ENCODE results near the gene RHBDD1.

The RHBDD1 gene

DNA sequence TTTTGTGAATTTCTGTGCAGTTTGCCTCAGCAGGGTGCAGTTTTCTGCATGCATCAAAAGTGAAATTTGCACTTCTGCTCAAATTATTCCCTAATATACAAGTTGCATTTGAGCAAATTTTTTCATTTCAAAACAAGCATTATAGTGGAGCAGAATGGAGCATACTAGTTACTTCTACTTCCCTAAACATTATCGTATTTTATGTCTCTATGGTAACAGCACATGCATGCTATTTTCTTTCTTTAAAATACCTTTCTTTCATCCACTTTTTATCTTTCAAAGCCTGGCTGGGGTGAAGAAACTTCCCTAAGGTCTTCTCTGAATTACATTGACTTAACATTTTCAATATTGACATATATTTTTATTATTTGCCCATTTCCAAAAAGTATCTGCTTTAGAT lies 11.2 kb downstream of the RHBDD1 start:
- Histone ChIP-seq H3K4me1 (ENCODE audit: control insufficient read depth in 1 of 2, insufficient read depth in 2 of 2, low read length in 2 of 2) (peaks cover 4 to 5% of the 10 kb centered on the region in 2 experiments), H2AFZ (ENCODE audit: insufficient read depth, low read length, poor library complexity) (no peak overlapping the region), H3K79me2 (ENCODE audit: control insufficient read depth, insufficient read depth, low read length, poor library complexity) (no peaks in the 10 kb centered on the region), H3K36me3 (ENCODE audit: control insufficient read depth in 1 of 2, insufficient read depth in 2 of 2, low read length in 2 of 2) (no peaks in the 10 kb centered on the region), H2AK5ac (ENCODE audit: low read length) (no peak overlapping the region), H3K9ac (ENCODE audit: low read length) (no peak overlapping the region), H3K18ac (ENCODE audit: low read length) (no peak overlapping the region), H3K27me3 (ENCODE audit: insufficient read depth, low read length) (no peaks in the 10 kb centered on the region), H3K4me2 (ENCODE audit: low read length) (no peak overlapping the region), H2BK5ac (ENCODE audit: low read depth, low read length, poor library complexity) (no peak overlapping the region), H3K79me1 (ENCODE audit: low read length) (no peaks in the 10 kb centered on the region), H4K12ac (ENCODE audit: low read depth, low read length) (no peak overlapping the region), H3K14ac (ENCODE audit: low read length) (no peak overlapping the region), H2BK120ac (ENCODE audit: insufficient read depth, low read length, poor library complexity) (no peak overlapping the region), H4K91ac (ENCODE audit: low read depth, low read length) (no peak overlapping the region), H3K4ac (ENCODE audit: low read depth, low read length) (no peak overlapping the region), H3K23ac (ENCODE audit: low read length) (no peak overlapping the region), H2BK12ac (ENCODE audit: low read length) (no peak overlapping the region), H3K9me3 (ENCODE audit: insufficient read depth, low read depth, low read length) (no peaks in the 10 kb centered on the region), H3K4me3 (ENCODE audit: low read depth, low read length) (no peak overlapping the region), H4K8ac (ENCODE audit: low read depth, low read length) (no peak overlapping the region), H3K27ac (ENCODE audit: low read depth, low read length) (no peak overlapping the region)
- WGBS (ENCODE audit: extremely low coverage, insufficient coverage, insufficient read length) = no CpG with 5 or more reads among the region's 1 CpG
- DNase-seq = no peak

DNA sequence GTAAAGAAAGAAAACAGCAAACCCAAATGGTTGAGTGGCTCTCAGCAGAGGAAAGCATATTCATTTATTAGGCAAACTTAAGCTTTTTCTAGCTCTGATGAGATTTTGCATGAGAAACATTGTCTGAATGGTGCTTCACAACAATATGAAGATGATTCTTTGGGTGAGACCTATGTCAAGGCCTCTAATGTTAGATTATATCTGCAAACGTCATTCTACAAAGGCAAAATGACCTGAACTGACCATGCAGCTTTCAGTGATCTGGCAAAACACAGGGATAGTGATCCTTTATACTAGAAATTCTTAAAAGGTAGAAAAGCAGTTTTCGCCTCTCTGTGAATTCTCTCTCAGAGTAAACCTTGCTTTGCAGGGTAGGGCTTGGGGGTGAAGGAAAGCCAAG lies 11.7 kb downstream of the RHBDD1 start:
- Histone ChIP-seq H3K27ac (ENCODE audit: low read depth, low read length) (no peak overlapping the region), H3K27me3 (ENCODE audit: insufficient read depth, low read length) (no peaks in the 10 kb centered on the region), H3K14ac (ENCODE audit: low read length) (no peak overlapping the region), H2BK12ac (ENCODE audit: low read length) (no peak overlapping the region), H3K79me2 (ENCODE audit: control insufficient read depth, insufficient read depth, low read length, poor library complexity) (no peaks in the 10 kb centered on the region), H2AFZ (ENCODE audit: insufficient read depth, low read length, poor library complexity) (no peak overlapping the region), H3K23ac (ENCODE audit: low read length) (no peak overlapping the region), H2BK5ac (ENCODE audit: low read depth, low read length, poor library complexity) (no peak overlapping the region), H3K4me1 (ENCODE audit: control insufficient read depth in 1 of 2, insufficient read depth in 2 of 2, low read length in 2 of 2) (peaks cover 4 to 5% of the 10 kb centered on the region in 2 experiments), H3K9ac (ENCODE audit: low read length) (no peak overlapping the region), H3K36me3 (ENCODE audit: control insufficient read depth in 1 of 2, insufficient read depth in 2 of 2, low read length in 2 of 2) (no peaks in the 10 kb centered on the region), H4K12ac (ENCODE audit: low read depth, low read length) (no peak overlapping the region), H4K8ac (ENCODE audit: low read depth, low read length) (no peak overlapping the region), H3K9me3 (ENCODE audit: insufficient read depth, low read depth, low read length) (no peaks in the 10 kb centered on the region), H4K91ac (ENCODE audit: low read depth, low read length) (no peak overlapping the region), H3K4me3 (ENCODE audit: low read depth, low read length) (no peak overlapping the region), H3K4me2 (ENCODE audit: low read length) (no peak overlapping the region), H2AK5ac (ENCODE audit: low read length) (no peak overlapping the region), H3K79me1 (ENCODE audit: low read length) (no peaks in the 10 kb centered on the region), H3K4ac (ENCODE audit: low read depth, low read length) (no peak overlapping the region), H3K18ac (ENCODE audit: low read length) (no peak overlapping the region), H2BK120ac (ENCODE audit: insufficient read depth, low read length, poor library complexity) (no peak overlapping the region)
- no CpG with 5 or more reads among the region's 2 CpGs for WGBS (ENCODE audit: extremely low coverage, insufficient coverage, insufficient read length)
- no peak for DNase-seq

DNA sequence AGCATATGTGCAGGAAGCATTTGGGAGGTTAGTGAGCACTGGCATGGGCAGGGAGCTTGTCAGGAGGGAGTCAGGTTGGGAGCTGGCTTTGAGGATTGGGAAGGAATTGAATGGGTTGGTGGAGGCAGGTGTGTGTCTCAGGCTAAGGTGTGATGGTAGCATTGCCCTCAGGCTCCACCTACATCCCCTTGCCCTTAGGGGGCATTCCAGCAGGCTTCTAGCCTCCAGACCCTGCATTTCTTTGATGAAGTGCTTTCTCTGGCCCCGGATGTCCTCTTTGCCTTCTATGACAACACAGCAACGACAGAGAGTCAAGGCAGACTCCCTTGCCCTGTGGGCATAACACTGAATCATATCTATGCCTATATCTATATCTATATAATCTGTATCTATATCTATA lies 13.5 kb downstream of the RHBDD1 start:
- no CpG with 5 or more reads among the region's 2 CpGs for WGBS (ENCODE audit: extremely low coverage, insufficient coverage, insufficient read length)
- Histone ChIP-seq H3K4me3 (ENCODE audit: low read depth, low read length) (no peak overlapping the region), H3K79me2 (ENCODE audit: control insufficient read depth, insufficient read depth, low read length, poor library complexity) (no peaks in the 10 kb centered on the region), H3K23ac (ENCODE audit: low read length) (no peak overlapping the region), H3K36me3 (ENCODE audit: control insufficient read depth in 1 of 2, insufficient read depth in 2 of 2, low read length in 2 of 2) (no peaks in the 10 kb centered on the region), H3K4me1 (ENCODE audit: control insufficient read depth in 1 of 2, insufficient read depth in 2 of 2, low read length in 2 of 2) (peaks cover 4 to 5% of the 10 kb centered on the region in 2 experiments), H4K12ac (ENCODE audit: low read depth, low read length) (no peak overlapping the region), H2AFZ (ENCODE audit: insufficient read depth, low read length, poor library complexity) (no peak overlapping the region), H3K9me3 (ENCODE audit: insufficient read depth, low read depth, low read length) (no peaks in the 10 kb centered on the region), H2AK5ac (ENCODE audit: low read length) (no peak overlapping the region), H3K14ac (ENCODE audit: low read length) (no peak overlapping the region), H2BK12ac (ENCODE audit: low read length) (no peak overlapping the region), H4K8ac (ENCODE audit: low read depth, low read length) (no peak overlapping the region), H3K18ac (ENCODE audit: low read length) (peak overlapping the region; percentile 0), H2BK5ac (ENCODE audit: low read depth, low read length, poor library complexity) (no peak overlapping the region), H3K27ac (ENCODE audit: low read depth, low read length) (no peak overlapping the region), H3K9ac (ENCODE audit: low read length) (no peak overlapping the region), H2BK120ac (ENCODE audit: insufficient read depth, low read length, poor library complexity) (no peak overlapping the region), H4K91ac (ENCODE audit: low read depth, low read length) (no peak overlapping the region), H3K79me1 (ENCODE audit: low read length) (no peaks in the 10 kb centered on the region), H3K4me2 (ENCODE audit: low read length) (no peak overlapping the region), H3K4ac (ENCODE audit: low read depth, low read length) (no peak overlapping the region), H3K27me3 (ENCODE audit: insufficient read depth, low read length) (no peaks in the 10 kb centered on the region)
- DNase-seq = peak; percentile 35 to 71

DNA sequence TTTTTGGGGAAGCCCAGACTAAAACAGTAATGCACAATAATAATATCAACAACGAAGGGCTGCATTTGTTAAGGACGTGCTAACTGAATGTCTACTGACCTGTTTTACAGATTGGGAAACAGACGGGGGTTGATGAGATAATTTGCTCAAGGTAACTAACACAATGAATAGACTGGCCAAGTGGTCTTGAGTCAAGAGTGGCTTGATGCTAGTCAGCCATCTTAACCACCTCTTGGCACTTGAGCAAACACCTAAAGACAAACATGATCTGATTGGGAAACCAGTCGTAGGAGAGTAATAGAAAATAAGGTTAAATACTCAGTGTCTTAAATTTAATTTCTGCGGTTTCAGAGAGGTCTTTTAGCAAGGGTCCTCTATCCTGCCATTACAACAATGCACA lies 14.2 kb downstream of the RHBDD1 start:
- Histone ChIP-seq H3K4ac (ENCODE audit: low read depth, low read length) (no peak overlapping the region), H3K27me3 (ENCODE audit: insufficient read depth, low read length) (no peaks in the 10 kb centered on the region), H4K12ac (ENCODE audit: low read depth, low read length) (no peak overlapping the region), H3K4me1 (ENCODE audit: control insufficient read depth in 1 of 2, insufficient read depth in 2 of 2, low read length in 2 of 2) (peaks cover 4 to 5% of the 10 kb centered on the region in 2 experiments), H4K91ac (ENCODE audit: low read depth, low read length) (no peak overlapping the region), H3K14ac (ENCODE audit: low read length) (no peak overlapping the region), H3K18ac (ENCODE audit: low read length) (no peak overlapping the region), H2BK120ac (ENCODE audit: insufficient read depth, low read length, poor library complexity) (no peak overlapping the region), H2BK12ac (ENCODE audit: low read length) (no peak overlapping the region), H3K23ac (ENCODE audit: low read length) (no peak overlapping the region), H3K27ac (ENCODE audit: low read depth, low read length) (no peak overlapping the region), H2AFZ (ENCODE audit: insufficient read depth, low read length, poor library complexity) (no peak overlapping the region), H4K8ac (ENCODE audit: low read depth, low read length) (no peak overlapping the region), H3K4me2 (ENCODE audit: low read length) (no peak overlapping the region), H3K9me3 (ENCODE audit: insufficient read depth, low read depth, low read length) (no peaks in the 10 kb centered on the region), H3K79me2 (ENCODE audit: control insufficient read depth, insufficient read depth, low read length, poor library complexity) (no peaks in the 10 kb centered on the region), H2AK5ac (ENCODE audit: low read length) (no peak overlapping the region), H2BK5ac (ENCODE audit: low read depth, low read length, poor library complexity) (no peak overlapping the region), H3K36me3 (ENCODE audit: control insufficient read depth in 1 of 2, insufficient read depth in 2 of 2, low read length in 2 of 2) (no peaks in the 10 kb centered on the region), H3K9ac (ENCODE audit: low read length) (no peak overlapping the region), H3K79me1 (ENCODE audit: low read length) (no peaks in the 10 kb centered on the region), H3K4me3 (ENCODE audit: low read depth, low read length) (no peak overlapping the region)
- no CpG with 5 or more reads among the region's 5 CpGs for WGBS (ENCODE audit: extremely low coverage, insufficient coverage, insufficient read length)
- DNase-seq = peak in 1 of 2 donors; percentile 23
